Measurements from ENCODE around the gene KTN1.
A peak's percentile ranks its signal among the peaks of the same experiment; 100 is the strongest.

Gene KTN1

DNA sequence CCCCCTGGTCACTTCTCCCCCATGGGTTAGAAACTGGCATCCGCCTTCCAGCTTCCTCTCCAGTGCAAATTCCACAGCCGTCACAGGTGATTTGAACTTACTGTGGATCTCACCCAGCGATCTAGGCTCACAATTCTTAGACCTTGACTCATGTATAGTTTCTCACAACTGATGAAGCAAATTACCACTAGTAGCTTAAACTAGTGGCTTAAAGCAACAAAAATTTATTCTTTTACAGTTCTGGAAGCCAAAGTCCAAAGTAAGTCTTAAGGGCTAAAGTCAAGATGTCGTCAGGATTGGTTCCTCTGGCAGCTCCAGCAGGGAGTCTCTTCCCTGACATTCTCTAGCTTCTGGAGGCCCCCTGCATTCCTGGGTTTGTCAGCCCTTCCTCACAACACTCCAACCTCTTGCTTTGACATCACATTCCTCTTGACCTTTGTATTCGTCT, 117.4 kb downstream of the KTN1 start:
- TF ChIP-seq, protein P1, sequence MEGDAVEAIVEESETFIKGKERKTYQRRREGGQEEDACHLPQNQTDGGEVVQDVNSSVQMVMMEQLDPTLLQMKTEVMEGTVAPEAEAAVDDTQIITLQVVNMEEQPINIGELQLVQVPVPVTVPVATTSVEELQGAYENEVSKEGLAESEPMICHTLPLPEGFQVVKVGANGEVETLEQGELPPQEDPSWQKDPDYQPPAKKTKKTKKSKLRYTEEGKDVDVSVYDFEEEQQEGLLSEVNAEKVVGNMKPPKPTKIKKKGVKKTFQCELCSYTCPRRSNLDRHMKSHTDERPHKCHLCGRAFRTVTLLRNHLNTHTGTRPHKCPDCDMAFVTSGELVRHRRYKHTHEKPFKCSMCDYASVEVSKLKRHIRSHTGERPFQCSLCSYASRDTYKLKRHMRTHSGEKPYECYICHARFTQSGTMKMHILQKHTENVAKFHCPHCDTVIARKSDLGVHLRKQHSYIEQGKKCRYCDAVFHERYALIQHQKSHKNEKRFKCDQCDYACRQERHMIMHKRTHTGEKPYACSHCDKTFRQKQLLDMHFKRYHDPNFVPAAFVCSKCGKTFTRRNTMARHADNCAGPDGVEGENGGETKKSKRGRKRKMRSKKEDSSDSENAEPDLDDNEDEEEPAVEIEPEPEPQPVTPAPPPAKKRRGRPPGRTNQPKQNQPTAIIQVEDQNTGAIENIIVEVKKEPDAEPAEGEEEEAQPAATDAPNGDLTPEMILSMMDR (IDR thresholded peaks at IDR 0.05; ENCODE audit: low read length, missing control alignments) = no peak
- no peak for DNase-seq (ENCODE audit: low read depth)
- H3K4me3 ChIP-seq (replicated peaks; ENCODE audit: low read depth, low read length) = no peak overlapping the region

DNA sequence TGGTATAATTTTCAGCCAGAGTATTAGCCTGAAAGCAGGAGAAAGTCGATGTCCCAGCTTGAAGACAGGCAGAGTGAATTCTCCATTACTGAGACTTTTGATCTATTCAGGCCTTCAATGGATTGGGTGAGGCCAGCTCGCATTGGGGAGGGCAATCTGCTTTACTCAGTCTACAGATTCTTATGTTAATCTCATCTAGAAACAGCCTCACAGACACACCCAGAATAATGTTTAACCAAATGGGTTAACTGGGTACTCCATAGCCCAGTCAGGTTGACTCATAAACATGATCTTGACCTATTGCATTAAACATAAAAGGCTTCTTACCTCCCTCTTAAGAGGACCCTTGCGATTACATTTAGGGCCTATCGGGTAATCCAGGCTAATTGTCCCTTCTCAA, 118.0 kb downstream of the KTN1 start:
- H3K4me3 ChIP-seq (replicated peaks; ENCODE audit: low read depth, low read length) = no peak overlapping the region
- DNase-seq (ENCODE audit: low read depth) = no peak
- TF ChIP-seq, protein P1 (IDR thresholded peaks at IDR 0.05; ENCODE audit: low read length, missing control alignments) = no peak

DNA sequence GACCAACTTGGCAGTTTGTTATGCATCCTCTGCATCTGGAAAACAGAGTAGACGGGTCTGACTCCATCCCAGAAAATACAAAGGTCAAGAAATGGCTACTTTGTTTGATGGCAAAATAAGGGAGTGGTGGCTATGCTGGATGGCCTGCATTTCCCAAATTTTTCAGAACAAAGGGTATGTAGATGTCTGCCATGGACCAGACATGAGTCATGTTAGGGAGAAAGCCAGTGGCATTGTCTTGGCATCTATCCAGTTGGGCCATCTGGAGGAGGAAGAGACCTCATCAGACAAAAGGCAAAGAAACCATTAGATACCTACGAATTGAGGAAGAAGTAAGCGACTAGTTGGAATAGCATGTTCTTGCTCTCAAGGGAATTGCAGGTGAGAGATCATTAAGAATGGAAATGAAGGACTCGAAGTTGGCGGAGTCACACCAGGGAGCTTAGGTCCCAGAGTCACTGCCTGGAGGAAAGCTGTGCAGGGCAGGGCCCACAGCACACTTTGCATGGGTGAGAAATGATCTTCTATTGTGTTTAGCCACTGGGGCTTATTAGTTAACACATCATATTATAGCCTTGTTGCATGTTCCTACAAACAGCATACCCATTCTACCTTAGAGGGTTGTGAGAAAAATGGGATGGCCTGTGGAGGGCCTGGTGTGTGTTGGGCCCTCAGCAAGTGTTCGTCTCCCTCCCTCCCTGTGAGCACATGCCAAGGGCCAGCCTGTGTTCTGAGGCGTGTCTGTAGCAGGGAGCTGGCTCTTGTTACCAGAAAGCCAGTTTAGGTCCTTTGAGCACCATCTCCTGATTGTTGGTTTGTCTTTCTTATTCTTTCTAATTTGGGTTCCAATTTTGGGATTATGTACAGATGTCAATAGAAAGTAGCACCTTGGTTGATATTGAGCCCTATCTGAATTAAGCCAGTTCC, 119.4 kb downstream of the KTN1 start:
- peak; percentile 87 for DNase-seq (ENCODE audit: low read depth)

DNA sequence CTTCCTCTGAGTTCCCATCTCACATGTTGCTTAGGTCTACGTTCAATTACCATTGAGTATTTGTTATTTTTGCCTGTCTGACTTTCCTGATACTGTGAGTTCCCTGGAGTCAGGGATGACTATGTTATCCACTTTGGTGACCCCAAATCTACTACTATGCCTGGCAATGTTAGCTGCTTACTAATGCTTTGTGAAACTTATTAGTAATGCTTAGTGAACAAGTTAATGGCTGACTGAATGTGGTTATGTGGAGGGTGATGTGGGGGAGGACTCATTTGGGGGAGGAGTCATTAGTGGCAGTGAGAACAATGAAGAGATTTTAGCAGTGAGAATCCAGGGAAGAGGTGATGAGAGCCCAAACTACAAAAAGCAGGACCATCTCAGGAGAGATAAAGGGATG, 121.6 kb downstream of the KTN1 start:
- no peak overlapping the region for H3K4me3 ChIP-seq (replicated peaks; ENCODE audit: low read depth, low read length)
- peak; percentile 16 for DNase-seq (ENCODE audit: low read depth)
- TF ChIP-seq, protein P1 (IDR thresholded peaks at IDR 0.05; ENCODE audit: low read length, missing control alignments) = no peak

More for the DNA sequence above, 119.4 kb downstream of the KTN1 start:
- no peak overlapping the region for H3K4me3 ChIP-seq (replicated peaks; ENCODE audit: low read depth, low read length)
- TF ChIP-seq, protein P1 (IDR thresholded peaks at IDR 0.05; ENCODE audit: low read length, missing control alignments) = no peak

DNA sequence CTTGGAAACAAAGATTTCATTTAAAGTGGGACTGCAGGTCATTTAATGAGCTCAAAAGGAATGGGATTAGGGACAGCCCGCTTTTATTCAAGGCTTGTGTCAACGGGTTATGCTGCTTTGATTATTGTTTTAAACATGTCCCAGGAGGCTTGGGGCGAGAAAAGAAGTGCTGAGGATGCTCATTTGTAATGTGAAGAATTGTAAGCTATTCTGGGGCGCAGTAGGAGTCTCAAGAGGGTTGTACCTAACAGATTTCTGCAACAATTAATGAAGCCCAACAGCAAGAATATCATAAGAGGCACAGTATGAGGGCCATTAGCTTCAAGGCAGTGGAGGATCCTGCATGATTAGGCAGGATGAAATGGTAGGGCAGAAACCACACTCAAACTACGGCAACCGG, 122.5 kb downstream of the KTN1 start:
- no peak for DNase-seq (ENCODE audit: low read depth)
- TF ChIP-seq, protein P1 (IDR thresholded peaks at IDR 0.05; ENCODE audit: low read length, missing control alignments) = no peak
- no peak overlapping the region for H3K4me3 ChIP-seq (replicated peaks; ENCODE audit: low read depth, low read length)

DNA sequence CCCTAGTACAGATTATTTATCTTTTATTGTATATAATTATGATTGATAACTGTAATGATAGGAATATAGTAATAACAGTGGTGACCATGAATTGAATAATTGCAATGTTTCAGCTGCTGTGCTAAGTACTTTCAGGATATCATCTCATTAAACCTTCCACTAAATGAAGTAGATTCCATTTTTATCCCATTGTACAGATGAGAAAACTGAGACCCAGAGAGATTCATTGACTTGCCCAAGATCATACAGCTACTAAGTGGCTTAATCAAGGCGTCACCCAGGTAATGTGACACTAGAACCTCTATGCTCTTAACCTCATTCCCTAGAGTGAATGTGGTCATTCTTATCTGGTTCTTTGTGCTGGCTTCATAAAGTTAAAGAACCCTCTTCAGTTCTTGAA, 124.6 kb downstream of the KTN1 start:
- TF ChIP-seq, protein P1 (IDR thresholded peaks at IDR 0.05; ENCODE audit: low read length, missing control alignments) = no peak
- no peak for DNase-seq (ENCODE audit: low read depth)
- no peak overlapping the region for H3K4me3 ChIP-seq (replicated peaks; ENCODE audit: low read depth, low read length)

Data from fibroblast of pulmonary artery (primary cell).